Stimulated activated CD8-positive, alpha-beta memory T cell treated with anti-CD3 and anti-CD28 coated beads, Interleukin-12 subunit alpha, Interleukin-12 subunit beta, amount 100 ng/mL, for 4 hours (primary cell): ENCODE data around the gene FAM185A.
"Not testable (repeated sequence)": the region's sequence is repeated elsewhere in the genome, so short reads cannot be mapped to it uniquely, and the experiment has no call there.

Experiments used
- DNase-seq: peaks from one replicate; pipeline ENCODE4 v3.0.0-alpha.2; 2020; ENCODE audit warnings: low read depth

The FAM185A gene

DNA sequence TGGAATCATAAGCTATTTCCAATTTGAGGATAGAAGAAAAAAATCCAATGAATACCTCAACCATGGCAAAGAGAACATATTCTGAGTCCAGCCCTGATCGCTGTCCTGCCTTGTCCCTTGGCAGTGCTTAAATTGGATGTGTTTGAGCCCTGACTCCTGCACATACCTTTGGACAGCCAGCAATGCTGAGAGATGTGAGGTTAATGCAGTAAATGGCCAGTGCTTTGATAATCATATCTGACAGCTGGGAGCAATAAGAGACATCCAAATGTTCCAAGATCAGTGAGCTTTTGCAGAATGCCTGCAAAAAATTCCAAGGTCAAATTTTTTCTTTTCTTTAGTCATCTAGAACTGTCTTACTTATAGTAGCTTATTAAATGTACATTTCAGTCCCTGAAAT, 83.9 kb downstream of the FAM185A start:
- no peak for DNase-seq

DNA sequence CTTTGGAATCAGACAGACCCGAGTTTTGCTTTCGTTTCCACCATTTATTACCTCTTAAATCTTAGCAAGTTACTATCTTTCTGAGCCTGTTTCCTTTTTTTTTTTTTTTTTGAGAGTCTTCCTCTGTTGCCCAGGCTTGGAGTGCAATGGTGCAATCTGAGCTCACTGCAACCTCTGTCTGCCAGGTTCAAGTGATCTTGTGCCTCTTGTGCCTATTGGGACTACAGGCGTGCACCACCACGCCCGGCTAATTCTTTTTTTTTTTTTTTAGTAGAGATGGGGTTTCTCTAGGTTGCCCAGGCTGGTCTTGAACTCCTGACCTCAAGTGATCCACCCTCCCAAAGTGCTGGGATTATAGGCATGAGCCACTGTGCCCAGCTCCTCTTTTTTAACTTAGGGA, 84.5 kb downstream of the FAM185A start:
- DNase-seq, result no peak

GRCh38 chr7:102834466-102834865, 85.7 kb downstream of the FAM185A start:
- DNase-seq, result no peak

GRCh38 chr7:102834999-102835398, 86.2 kb downstream of the FAM185A start:
- no peak for DNase-seq

GRCh38 chr7:102836191-102836919, 87.6 kb downstream of the FAM185A start:
- no peak for DNase-seq

GRCh38 chr7:102836977-102837376, 88.2 kb downstream of the FAM185A start:
- no peak for DNase-seq

DNA sequence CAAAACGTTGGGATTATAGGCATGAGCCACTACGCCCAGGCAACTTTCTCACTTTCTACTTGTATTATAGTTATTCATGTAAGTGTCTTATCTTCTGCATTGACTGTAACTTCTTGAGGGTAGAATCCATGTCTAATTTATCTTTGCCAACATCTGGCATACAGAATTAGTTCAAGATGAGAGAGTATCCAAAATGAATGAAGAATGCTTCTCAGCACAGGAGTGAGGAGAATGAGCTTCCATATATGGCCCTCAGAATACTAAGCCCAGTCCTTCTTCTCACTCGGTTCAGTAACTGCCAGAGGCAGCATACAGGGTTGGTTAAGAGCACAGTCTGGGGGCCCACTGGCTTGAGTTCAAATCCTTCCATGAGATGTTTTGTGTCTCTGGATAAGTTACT, 89.0 kb downstream of the FAM185A start:
- DNase-seq, result no peak

DNA sequence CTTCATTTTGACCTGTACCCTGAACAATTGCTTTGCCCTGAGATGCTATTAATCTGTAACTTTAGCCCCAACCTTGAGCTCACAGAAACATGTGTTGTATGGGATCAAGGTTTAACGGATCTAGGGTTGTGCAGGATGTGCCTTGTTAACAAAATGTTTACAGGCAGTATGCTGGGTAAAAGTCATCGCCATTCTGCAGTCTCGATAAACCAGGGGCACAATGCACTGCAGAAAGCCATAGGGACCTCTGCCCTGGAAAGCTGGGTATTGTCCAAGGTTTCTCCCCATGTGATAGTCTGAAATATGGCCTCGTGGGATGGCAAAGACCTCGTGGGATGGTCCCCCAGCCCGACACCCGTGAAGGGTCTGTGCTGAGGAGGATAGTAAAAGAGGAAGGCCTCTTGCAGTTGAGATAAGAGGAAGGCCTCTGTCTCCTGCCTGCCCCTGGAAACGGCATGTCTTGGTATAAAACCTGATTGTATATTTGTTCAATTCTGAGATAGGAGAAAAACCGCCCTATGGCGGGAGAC, 89.8 kb downstream of the FAM185A start:
- DNase-seq, result not testable (repeated sequence)

DNA sequence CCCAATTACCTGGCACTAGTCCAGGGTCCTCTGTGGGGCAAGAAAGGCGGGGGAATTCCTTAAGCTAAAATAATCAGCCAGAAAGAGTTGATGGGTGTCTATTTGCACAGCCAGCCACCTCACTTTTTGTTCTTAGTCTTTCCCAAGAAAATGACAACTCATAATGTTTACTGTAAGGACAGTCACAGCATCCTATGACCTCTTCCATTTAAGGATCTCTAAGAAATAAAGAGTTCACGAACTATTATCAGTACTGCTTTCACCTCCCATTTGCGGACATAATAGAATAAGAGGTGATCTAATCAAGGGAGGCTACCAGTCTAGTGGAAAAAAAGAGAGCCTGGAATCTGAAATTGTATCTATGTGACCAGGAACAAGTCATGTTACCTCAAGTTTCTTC, 91.6 kb downstream of the FAM185A start:
- DNase-seq, result no peak

- no peak for DNase-seq
These were observed 92.5 kb downstream of the FAM185A start for GRCh38 chr7:102841290-102841689.

DNA sequence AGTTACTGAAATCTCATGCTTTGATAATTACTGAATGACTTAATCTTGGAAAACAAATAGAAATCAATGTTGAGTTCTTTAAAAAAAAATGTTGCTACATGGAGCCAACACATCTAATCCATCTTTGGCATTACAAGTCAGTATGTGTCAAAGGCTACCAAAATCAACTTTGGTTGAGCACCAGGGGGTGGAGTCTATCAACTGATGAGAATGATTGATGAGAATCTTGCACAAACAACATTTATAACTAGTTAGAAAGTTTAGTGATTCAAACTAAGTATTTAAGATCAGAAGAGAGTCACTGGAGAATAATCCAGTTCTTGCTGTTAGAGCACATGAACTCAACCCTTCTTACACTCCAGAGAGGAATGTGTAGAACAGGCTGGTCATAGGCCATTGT, 93.5 kb downstream of the FAM185A start:
- DNase-seq, result no peak

DNA sequence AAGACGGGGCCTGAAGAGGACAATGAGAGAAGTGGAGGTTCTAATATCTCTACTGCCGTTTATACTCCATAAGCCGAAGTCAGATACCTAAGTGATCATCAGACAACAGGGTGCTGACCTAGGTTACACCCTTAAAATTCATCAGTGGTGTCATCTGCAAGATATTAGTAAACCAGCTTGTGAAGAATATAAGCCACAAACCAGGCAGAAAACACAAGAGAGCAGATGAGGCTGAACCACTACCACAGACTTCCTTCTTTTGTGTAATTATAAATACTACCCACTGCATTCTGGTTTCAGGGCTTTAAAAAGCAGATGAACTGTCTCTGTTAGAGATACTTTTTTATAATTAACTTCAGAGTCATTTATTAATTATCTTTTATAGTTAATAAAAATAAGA, 95.1 kb downstream of the FAM185A start:
- DNase-seq, result no peak

GRCh38 chr7:102845346-102845745, 96.5 kb downstream of the FAM185A start:
- no peak for DNase-seq

GRCh38 chr7:102849079-102849478, 100.3 kb downstream of the FAM185A start:
- DNase-seq, result no peak

DNA sequence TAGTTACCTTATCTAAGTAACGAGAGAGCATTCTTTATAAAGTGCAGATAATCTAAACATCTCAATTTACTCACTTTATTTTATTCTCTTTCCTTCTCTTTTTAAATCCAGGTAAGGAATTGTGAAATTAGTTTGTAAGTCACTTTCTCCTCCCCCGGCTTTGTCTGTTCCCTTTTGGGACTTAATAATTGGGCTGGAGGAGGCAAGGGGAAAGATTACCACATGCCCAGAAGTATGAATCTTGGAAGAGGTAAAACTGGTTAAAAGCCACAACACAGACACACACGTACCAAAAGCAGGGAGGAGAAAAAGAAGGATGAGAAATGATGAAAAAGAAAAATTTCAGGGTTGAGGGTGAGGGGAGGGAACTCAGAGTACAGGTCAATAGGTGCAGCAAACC, 100.7 kb downstream of the FAM185A start:
- no peak for DNase-seq

DNA sequence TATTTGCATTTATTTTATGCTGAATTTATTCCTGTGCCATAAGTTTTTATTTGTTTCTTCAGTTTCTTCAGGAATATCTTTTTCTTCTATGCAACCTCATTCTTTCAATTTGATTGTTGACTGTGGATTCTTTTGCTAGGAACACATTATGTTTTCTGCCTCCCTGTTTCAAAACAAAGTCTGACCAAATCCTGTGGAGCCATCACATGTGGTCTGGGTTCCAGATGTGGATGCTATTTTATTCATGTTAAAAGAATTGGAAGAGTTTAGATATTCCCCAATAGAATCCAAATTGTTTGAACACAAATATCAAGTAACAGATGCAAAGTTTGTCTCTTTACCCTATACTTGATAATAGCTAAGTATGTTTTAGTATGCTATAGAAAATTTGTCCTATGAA, 107.2 kb downstream of the FAM185A start:
- no peak for DNase-seq
